Measurements from ENCODE around the gene DISC1.
A peak's percentile ranks its signal among the peaks of the same experiment; 100 is the strongest.
"Not testable (repeated sequence)": the region's sequence is repeated elsewhere in the genome, so short reads cannot be mapped to it uniquely, and the experiment has no call there.

The DISC1 gene

GRCh38 chr1:231959225-231959884 is 332.8 kb downstream of the DISC1 start:
- Mint-ChIP-seq H3K4me3 (no peak overlapping the region), H3K36me3 (ENCODE audit: low read depth) (peaks cover 17% of the 10 kb centered on the region), H3K9me3 (peaks cover 9% of the 10 kb centered on the region), H3K27me3 (ENCODE audit: low read depth) (peaks cover 46% of the 10 kb centered on the region), H3K4me1 (peaks cover 6% of the 10 kb centered on the region), H3K27ac (peak overlapping the region in 1 of 3 experiments; percentile 10)
- TF ChIP-seq, protein P1, sequence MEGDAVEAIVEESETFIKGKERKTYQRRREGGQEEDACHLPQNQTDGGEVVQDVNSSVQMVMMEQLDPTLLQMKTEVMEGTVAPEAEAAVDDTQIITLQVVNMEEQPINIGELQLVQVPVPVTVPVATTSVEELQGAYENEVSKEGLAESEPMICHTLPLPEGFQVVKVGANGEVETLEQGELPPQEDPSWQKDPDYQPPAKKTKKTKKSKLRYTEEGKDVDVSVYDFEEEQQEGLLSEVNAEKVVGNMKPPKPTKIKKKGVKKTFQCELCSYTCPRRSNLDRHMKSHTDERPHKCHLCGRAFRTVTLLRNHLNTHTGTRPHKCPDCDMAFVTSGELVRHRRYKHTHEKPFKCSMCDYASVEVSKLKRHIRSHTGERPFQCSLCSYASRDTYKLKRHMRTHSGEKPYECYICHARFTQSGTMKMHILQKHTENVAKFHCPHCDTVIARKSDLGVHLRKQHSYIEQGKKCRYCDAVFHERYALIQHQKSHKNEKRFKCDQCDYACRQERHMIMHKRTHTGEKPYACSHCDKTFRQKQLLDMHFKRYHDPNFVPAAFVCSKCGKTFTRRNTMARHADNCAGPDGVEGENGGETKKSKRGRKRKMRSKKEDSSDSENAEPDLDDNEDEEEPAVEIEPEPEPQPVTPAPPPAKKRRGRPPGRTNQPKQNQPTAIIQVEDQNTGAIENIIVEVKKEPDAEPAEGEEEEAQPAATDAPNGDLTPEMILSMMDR (IDR thresholded peaks at IDR 0.05; ENCODE audit: unreplicated experiment in 3 of 3), result no peak

DNA sequence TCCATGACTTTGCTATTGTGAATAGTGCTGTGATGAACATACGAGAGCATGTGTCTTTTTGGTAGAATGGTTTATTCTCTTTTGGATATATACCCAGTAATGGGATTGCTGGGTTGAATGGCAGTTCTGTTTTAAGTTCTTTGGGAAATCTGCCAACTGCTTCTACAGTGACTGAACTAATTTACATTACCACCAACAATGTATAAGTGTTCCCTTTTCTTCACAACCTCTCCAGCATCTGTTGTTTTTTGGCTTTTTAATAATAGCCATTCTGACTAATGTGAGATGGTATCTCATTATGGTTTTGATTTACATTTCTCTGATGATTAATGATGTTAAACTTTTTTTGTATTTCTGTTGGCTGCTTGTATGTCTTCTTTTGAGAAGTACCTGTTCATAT is 335.2 kb downstream of the DISC1 start:
- Mint-ChIP-seq H3K36me3 (ENCODE audit: low read depth) (peaks cover 13% of the 10 kb centered on the region), H3K27me3 (ENCODE audit: low read depth) (peaks cover 32% of the 10 kb centered on the region), H3K4me1 (peaks cover 11% of the 10 kb centered on the region)
- not testable (repeated sequence) for H3K4me3 Mint-ChIP-seq, H3K9me3 Mint-ChIP-seq, H3K27ac Mint-ChIP-seq

GRCh38 chr1:231962636-231963035 is 336.0 kb downstream of the DISC1 start:
- Mint-ChIP-seq H3K4me1 (peaks cover 11% of the 10 kb centered on the region), H3K27ac (no peak overlapping the region), H3K27me3 (ENCODE audit: low read depth) (peaks cover 24% of the 10 kb centered on the region), H3K9me3 (peaks cover 2% of the 10 kb centered on the region), H3K4me3 (no peak overlapping the region), H3K36me3 (ENCODE audit: low read depth) (peaks cover 13% of the 10 kb centered on the region)
- TF ChIP-seq, protein P1 (IDR thresholded peaks at IDR 0.05; ENCODE audit: unreplicated experiment in 3 of 3), result no peak

- peaks cover 19% of the 10 kb centered on the region for H3K36me3 Mint-ChIP-seq (ENCODE audit: low read depth)
- peaks cover 2% of the 10 kb centered on the region for H3K9me3 Mint-ChIP-seq
- H3K4me1 Mint-ChIP-seq, result peaks cover 9% of the 10 kb centered on the region
- no peak overlapping the region for H3K27ac Mint-ChIP-seq
- TF ChIP-seq, protein P1 (IDR thresholded peaks at IDR 0.05; ENCODE audit: unreplicated experiment in 3 of 3), result no peak
- H3K4me3 Mint-ChIP-seq, result no peak overlapping the region
- H3K27me3 Mint-ChIP-seq (ENCODE audit: low read depth), result peaks cover 11% of the 10 kb centered on the region
Measured at GRCh38 chr1:231964241-231964640, 337.7 kb downstream of the DISC1 start.

- Mint-ChIP-seq H3K4me1 (peaks cover 5% of the 10 kb centered on the region), H3K27ac (no peak overlapping the region), H3K36me3 (ENCODE audit: low read depth) (peaks cover 19% of the 10 kb centered on the region), H3K4me3 (no peak overlapping the region), H3K9me3 (peaks cover 2% of the 10 kb centered on the region), H3K27me3 (ENCODE audit: low read depth) (peaks cover 11% of the 10 kb centered on the region)
- TF ChIP-seq, protein P1 (IDR thresholded peaks at IDR 0.05; ENCODE audit: unreplicated experiment in 3 of 3), result no peak
Measured at GRCh38 chr1:231964961-231965360, 338.4 kb downstream of the DISC1 start.

DNA sequence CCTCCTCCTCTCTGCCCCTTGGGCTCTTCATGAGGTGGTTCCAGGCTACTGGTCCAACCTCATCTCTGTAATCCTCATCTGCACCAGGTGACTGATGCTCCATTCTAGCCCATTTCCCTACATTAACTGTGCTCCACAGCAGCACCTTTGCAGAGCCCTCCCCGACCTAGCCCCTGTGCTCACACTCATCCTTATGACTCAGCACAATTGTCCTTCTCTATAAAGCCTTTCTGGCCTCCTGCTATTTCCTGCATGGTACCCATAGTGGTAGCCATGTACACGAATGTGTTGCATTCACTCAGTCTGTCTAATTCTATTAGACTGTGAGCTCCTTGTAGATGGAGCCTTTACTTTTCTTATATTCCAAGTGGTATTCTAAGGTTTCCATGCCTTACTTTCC is 339.0 kb downstream of the DISC1 start:
- Mint-ChIP-seq H3K9me3 (peaks cover 2% of the 10 kb centered on the region), H3K4me1 (peaks cover 5% of the 10 kb centered on the region), H3K27me3 (ENCODE audit: low read depth) (peaks cover 11% of the 10 kb centered on the region), H3K4me3 (no peak overlapping the region), H3K36me3 (ENCODE audit: low read depth) (peaks cover 19% of the 10 kb centered on the region), H3K27ac (no peak overlapping the region)
- TF ChIP-seq, protein P1 (IDR thresholded peaks at IDR 0.05; ENCODE audit: unreplicated experiment in 3 of 3), result no peak

Data from nephron (organoid).